SK-N-DZ (cell line): ENCODE data around the gene TBX1.

Experiments
- DNase-seq: peaks from one replicate; pipeline ENCODE4 v3.0.0-alpha.2; 2015; ENCODE audit warnings: low spot score

TBX1 gene

GRCh38 chr22:19737846-19738663, 22.5 kb upstream of the TBX1 start:
- DNase-seq, result no peak

GRCh38 chr22:19738664-19739447, 21.7 kb upstream of the TBX1 start:
- no peak for DNase-seq

DNA sequence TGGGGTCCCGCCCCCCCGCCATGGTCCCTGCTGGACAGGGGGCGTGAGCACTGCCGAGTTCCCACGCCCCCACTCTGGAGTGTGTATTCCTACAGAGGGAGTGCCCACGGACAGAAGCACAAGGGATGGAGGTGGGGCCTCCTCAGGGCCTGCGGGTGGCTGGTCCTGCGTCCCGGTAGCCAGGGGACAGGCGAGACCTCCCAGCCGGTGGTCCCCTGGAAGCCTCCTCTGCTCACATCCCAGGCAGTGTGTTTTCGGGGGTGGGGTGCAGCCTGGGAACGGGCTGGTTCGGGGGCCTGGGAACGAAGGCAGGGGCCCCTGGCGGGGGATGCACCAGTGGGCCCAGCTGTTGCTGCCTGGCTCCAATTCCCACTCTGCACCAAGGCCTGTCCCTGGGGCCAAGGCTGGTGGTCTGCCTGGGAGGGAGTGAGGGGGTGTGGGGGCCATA, 21.1 kb upstream of the TBX1 start:
- DNase-seq, result no peak

DNA sequence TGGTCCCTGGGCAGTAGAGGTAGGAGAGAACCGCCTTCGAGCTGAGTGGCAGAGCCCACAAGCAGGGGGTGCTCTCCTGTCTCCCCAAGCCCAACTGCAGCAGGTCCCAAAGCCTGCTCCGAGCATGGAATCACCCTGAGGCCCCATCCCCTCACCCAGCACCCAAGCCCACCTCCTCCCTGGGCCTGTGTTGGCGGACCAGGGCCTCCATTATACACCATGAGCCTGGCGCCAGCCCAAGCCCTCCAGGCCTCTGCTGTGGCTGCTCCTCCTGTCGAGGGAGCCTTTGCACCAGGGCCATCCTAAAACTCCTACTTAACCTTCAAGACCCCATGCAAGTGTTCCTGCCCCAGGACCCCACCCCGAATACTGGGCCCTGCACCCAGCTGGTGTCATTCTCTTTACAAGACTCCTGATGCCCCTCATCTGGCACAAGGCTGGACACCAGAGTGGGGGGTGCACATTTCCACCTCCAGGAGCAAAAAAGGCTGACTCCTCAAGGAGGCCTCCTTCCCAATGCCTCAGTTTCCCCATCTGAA, 20.6 kb upstream of the TBX1 start:
- no peak for DNase-seq

DNA sequence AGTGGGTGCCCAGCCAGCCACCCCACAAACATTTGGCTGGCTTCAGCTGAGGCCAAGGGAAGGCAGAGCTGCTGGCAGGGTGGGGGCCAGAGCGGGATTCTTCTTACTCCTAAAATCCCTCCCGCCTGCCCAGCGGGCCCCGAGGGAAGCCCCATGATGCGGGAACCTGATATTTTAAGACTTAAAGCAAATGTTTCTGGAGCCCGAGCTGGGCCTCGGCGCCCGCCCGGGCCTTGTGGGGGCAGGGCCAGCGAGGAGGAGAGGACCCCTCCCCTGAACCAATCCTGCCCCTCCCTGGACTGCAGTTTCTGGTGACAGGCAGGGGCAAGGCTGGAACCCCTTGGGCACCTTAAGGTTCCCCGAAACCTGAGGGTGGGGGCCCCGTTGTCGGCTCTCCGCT, 20.0 kb upstream of the TBX1 start:
- DNase-seq, result no peak

DNA sequence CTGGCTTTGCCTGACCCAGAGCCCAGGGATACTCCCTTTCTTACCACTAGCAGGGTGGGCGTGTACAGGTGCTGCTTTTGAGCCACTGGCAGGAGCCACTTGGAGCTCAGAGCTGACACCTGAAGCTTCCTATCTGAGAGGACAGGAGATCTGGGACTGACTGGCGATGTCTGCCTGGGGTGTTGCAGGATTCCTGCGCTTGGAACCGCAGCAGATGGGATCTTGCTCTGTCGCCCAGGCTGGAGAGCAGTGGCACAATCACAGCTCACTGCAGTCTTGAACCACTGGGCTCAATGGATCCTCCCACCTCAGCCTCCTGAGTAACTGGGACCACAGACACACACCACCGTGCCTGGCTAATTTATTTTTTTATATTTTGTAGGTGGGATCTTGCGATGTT, 19.5 kb upstream of the TBX1 start:
- no peak for DNase-seq

GRCh38 chr22:19742160-19743066, 18.2 kb upstream of the TBX1 start:
- DNase-seq, result no peak

GRCh38 chr22:19743081-19743480, 17.5 kb upstream of the TBX1 start:
- no peak for DNase-seq

DNA sequence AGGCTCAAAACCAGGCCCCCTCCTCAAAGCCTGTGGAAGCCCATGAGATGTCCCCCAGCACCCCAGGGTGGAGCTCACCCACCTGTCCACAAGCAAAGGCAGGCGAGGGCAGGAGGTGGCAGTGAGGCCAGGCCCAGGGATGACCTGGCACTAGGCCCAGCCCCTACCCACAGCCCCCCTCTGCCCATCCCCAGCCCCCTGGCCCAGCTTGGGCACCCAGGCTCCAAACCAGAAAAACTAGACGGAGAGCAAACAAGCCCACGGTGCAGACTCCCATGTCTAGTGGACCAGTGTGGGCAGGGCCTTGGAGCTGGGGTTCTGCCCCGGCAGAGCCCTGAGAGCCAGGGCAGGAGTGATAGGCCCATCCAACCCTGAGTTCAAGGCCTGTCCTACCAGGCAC, 16.9 kb upstream of the TBX1 start:
- DNase-seq, result no peak

- DNase-seq, result no peak
Observed at GRCh38 chr22:19744350-19745006, 16.1 kb upstream of the TBX1 start.

DNA sequence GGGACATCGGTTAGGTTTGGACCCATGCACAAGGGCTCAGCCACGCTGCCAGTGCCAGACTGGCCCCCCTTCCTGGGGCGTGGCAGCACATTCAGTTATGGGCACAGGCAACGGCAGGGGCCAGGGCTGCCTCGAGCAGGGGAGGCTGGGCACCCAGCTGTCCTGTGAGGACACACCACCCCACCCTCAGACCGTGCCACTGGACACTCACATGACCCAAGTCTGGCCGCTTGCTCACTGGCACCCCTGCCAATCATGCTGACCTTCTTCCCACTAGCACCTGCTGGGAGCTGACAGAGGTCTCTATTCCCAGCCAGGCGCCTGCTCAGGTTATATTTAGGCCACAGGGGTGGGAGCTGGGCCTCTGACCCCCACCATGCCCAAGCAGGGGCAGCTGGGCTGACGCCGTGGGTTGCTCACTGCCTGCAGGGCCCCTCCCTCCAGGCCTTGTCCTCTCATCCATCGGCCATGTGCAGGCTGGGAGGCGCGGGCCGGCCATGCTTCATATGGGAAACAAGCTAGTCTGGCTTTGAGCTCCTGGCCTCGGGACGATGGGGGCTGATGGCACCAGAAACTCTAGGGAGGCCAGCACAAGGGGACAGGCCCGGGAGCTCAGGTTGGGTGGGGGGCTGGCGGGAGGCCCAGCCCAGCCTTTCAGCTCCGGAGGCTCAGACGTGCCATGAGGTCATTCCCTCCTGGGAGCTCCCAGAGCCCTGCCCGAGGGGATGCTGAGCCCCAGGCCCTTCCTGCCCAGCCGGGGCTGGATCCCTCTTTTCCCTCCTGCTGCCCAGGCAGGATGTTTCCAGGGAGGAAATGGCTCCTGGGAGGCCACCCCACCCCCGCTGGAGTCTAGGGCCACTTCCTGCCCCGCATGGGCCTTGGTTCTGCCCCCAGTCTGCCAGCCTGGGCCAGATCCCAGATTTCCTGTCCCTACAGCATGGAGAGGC, 15.2 kb upstream of the TBX1 start:
- DNase-seq, result no peak

GRCh38 chr22:19746726-19747125, 13.9 kb upstream of the TBX1 start:
- DNase-seq, result no peak

DNA sequence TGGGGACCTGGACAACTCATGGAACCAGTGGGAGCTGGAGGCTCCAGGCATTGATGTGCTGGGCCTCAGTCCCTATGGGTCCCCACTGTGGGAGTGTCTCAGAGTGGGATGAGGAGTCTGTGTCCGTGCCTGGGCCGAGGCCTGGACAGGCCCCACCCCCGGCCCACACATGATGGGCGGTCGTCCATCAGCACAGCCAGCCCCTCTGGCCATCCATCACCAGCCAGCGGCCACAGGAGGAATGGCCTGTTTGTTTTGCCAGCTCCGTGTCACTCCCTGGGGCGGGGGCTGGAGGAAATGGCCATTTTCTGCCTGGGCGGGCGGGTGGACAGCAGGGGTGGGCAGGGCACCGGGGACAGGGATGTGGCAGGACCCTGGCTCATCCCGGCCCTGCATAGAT, 13.0 kb upstream of the TBX1 start:
- DNase-seq, result no peak

DNA sequence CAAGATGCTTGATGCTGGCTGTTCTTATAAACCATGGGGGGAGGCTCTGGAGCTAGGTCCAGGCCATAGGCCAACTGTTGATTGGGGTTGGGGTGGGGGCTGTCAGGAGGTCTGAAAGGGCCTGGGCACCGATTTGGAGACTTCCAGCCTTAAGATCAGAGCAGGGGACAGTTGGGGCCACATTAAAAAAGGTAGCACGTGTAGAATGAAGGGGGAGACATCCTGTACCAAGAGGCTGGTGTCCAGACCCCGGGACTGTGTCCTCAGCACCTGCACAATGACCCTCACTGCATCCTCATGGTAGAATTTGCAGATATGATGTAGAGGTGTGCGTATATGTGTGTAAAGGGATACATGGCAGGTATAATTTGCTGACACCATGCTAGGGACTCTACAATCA, 12.4 kb upstream of the TBX1 start:
- DNase-seq, result no peak

DNA sequence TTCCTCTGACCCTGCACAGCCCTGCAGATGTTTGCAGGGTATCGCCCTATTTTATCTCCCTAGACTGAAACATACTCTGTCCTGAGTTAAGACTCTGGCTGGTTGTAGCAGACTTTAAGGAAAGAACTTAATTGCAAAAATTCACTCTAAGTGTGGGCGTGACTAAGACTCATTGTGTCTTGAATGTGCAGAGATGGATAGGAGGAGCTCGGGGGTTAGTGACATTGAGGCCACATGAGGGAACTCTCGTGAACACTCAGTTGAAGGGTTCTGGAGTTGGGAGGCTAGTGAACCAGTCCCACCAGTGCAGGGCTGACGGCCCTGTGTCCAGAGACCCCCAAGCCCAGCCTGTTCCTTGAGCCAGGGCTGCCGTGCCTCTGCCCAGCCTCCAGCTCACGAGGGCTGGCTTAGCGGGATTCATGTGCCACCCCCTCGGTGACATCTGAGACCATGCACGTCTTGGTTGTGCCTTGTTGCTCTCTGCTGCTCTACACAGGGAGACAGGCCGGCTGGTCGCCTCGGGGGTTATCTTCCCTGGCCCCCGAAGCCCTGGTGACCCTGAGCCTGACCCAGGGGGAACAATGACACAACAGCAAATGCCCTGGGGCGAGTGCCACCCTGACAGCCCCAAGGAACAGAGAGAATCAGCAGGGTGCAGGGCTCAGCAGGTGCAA, 11.4 kb upstream of the TBX1 start:
- DNase-seq, result no peak

GRCh38 chr22:19749876-19750275, 10.7 kb upstream of the TBX1 start:
- DNase-seq, result no peak

DNA sequence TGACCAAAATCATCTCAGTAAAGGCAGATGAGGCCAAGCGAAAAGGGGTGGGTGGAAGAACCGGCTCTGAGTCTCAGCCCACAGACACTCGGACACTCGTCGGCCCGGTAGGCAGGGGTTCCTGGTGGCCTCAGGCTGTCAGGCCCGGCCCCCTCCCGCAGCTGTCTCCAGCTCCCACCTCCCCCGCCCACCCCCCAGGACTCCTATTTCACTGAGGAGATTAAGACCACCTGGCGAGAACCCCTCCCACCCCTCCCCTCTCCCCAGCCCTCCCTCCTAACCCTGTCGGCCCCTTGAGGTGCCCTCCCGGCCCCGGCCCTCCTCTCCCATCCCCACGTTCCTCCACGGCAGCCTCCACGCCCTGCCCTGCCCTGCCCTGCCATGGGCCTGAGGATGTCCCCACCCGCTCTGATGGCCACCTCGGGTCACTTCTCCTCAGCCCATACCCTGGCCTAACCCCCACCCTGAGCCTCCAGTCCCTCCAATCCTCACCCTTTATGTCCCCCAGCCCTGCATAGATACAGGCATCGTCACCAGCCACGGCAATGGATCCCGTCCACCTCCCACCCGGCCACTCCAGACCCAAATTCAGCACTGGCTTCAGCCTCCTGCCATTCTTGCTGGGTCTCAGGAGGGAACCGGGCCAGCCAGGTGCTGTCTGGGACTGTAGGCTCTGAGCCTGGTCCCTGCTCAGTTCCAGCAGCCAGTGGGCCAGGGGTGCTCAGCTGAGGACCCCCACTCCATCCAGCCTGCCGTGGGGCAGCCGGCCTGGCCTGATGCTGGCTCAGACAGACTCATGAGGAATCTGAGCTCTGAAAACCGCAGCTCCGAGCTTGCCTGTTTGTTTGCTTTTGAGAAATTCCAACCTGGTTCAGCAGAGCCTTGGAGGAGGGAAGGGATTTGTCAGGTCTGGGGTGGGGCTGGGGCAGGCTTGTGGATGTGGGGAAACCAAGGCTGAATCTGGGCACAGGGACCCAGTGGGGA, 9.8 kb upstream of the TBX1 start:
- no peak for DNase-seq
